Epidermal melanocyte (primary cell): ENCODE data around the gene HENMT1.

ENCODE experiments used
- DNase-seq: peaks from one replicate; pipeline ENCODE4 v3.0.0; 2011; ENCODE audit warnings: low spot score; ENCODE audit not compliant: insufficient read length

HENMT1 gene

DNA sequence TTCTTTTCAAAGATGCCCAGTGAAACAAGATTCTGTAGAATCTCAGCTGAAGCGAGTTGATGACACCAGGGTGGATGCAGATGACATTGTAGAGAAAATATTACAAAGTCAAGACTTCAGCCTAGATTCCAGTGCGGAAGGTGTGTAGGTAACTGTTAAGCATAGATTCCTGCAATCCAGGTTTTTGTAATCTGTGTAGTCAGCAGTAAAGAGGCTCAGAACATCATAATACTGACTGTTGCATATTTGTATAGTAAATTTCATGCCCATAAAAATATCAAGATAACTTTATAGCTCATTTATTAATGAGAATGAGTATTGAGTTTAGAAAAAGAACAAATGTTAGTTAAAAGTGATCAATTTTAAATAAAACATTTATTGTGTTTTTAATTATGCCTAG is 32.2 kb downstream of the HENMT1 start:
- no peak for DNase-seq

DNA sequence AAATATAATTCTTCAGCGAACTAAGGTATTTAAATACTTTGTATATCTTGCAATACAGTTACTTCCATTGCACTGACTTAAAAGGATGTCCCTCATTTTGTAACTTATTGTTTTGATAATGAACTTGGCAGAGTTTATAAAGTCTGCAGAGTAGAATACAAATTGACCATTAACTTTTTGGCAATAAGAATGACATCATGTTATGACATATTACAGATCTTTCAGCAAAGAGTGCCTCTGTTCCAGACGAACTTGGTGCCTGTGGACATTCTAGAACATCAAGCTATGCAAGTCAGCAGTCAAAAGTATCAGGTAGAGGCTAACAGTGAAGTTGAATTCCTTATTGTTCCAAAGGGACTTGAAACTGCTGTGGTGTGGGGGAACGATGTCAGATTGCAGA is 32.9 kb downstream of the HENMT1 start:
- DNase-seq: no peak

DNA sequence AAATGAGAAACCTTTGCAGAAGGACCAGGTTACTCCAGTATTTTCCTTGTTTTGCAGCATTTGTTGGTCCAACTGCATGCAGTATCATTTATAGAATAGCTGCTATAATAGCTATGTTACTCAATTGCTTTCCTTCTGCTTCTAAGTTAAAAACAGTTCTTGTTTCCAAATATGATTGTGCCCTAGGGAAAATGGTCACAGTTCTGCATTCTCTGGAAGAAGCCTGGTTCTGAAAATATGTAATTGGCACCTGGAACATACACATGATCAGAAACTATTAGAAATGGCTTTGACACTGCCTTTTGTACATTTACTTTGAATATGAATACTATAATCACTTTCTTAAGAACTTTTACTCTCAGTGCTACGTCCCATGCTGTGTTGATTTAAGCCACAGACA is 33.6 kb downstream of the HENMT1 start:
- no peak for DNase-seq

DNA sequence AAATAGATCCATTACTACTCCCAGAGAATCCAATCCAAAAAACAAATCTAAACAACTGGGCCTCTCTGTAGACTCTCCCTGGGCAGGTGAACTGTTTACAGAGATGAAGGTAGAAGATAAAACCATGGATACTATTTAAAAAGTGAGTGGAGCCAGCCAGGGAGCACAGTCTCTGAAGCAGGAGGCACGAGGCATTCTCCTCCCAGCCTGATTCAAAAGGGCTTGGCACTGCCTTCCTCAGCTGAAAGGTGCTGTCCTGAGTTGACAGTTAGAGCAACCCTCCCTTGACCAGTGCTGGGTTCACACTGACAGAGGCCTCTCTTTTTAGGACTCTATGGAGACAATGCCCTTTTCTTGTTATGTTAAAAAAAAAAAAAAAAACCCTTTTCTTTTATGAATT is 36.8 kb downstream of the HENMT1 start:
- no peak for DNase-seq

DNA sequence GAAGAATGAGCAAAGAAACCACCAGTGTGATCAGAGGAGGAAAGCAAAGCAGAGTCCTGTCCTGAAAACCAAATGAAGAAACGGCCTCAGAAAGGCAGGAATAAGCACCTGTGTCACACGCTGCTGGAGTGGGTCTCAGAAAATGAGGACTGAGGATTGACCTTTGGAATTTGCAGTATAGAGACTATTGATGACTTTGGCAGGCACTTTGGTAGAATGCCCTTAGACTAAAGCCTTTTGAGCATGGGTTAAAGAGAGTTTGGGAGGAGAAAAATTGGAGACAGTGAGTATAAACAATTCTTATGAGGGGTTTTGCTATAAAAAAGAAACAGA is 43.2 kb downstream of the HENMT1 start:
- DNase-seq: no peak

DNA sequence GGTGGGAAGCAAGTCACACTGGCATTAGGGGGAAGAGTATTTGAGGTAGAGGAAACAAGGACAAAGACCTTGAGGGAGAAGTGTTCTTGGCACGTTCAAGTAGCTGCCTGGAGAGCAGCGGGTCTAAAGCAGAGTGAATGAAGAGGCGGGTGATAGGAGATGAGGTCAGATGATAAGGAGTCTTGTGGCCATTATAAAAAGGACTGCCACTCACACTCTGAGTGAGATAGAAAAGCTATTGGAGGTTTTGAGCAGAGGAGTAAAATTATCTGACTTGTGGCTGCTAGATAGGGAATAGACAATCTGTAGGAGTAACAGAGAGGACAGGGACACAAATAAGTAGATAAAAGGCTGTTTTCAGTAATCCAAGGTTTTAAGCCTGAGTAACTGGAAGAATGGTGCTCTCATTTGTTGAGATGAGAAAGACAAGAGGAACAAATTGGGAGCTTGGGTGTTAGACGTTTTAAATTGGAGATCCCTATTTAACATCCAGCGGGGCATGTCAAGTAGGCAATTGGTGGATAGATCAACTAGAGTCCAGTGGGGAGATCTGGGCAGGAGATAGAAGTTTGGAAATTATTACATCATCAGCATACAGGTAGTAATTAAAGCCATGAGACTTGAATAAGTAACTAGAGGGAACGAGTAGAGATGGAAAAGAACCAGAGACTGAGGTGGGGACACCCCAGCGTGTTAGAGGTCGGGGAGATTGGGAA is 43.7 kb downstream of the HENMT1 start:
- DNase-seq: no peak

DNA sequence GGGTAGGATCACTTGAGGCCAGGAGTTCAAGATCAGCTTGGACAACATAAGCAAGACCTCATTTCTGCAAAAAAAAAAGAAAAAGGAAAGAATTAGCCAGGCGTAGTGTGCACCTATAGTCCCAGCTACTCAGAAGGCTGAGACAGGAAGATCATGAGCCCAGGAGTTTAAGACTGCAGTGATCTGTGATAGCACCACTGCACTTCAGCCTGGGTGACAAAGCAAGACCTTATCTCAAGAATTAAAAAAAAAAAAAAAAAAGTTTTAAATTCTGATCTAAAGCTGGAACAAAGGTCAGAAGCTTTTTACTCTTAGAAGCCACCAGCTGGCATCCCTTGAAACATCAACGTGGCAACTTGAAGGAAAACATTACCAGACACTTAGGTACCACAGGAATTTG is 45.3 kb downstream of the HENMT1 start:
- DNase-seq: no peak

DNA sequence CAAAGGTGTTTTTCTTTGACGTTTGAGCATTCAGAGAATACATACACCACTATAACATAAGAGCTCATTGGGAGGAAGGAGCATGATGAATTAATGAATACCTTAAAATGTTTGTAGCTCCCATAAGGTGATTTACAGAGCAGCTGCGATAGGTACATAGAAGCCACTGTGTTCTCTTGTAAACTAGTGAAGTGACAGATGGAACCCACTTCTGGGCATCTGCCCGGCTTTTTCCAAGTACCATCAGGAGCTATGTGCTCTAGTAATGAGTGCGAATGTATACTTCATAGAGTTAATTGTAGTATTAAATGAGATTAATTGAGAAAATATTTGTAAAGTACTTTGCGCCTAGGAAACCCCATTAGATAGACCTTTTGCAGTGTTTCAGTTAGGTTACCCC is 48.4 kb downstream of the HENMT1 start:
- DNase-seq: no peak

DNA sequence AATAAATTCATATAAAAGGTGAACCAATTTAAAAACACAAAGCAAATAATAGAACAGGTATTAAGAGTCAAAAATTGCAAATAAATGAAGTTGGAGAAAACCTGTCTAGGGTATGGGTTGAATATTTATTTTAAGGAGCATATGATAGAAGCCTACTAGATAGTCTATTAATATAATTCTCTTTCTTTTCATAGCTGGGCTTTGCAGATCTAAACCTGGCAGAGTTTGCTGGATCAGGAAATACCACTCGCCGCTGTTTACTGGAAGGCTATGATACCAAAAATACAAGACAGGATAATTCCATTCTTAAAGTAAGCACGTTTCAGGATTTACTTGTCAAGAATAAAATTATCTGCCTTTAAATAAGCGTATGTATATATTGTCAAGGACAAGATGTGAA is 48.9 kb downstream of the HENMT1 start:
- no peak for DNase-seq

DNA sequence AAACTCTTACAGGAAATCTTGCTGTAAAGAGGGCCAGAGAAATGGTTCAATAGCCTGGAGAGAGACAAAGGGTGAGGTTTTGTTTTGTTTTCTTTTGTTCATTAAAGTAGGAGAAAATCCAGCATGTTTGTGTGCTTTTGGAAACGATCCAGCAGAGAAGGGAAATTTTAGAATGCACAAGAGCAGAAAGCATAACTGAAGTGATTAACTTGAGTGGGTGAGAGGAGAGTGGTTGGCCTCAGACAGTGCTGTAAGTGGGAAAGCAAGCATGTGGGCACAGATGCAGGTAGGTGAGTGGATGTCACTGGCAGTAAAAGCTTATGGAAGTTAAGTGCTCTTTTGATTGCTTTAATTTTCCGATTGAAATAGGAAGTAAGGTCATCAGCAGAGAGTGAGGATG is 50.8 kb downstream of the HENMT1 start:
- no peak for DNase-seq

DNA sequence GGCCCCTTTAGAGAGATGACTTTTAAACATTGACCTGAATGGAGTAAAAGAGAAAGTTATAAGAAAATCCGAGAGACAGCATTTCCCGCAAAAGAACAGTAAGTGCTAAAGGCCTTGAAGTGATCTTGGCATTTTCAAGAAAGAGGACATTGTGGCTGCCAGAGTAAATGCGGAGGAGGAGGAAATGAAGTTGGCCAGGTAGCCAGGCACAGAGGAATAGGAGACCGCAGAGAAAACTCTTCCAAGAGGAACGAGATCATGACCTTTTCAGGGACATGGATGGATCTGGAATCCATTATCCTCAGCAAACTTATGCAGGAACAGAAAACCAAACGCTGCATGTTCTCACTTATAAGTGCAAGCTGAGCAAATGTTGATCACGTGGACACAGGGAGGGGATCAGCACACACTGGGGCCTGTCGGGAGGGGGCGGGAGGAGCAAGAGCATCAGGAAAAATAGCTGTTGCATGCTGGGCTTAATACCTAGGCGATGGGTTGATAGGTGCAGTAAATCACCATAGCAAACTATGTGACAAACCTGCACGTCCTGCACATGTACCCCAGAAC is 51.3 kb downstream of the HENMT1 start:
- no peak for DNase-seq

DNA sequence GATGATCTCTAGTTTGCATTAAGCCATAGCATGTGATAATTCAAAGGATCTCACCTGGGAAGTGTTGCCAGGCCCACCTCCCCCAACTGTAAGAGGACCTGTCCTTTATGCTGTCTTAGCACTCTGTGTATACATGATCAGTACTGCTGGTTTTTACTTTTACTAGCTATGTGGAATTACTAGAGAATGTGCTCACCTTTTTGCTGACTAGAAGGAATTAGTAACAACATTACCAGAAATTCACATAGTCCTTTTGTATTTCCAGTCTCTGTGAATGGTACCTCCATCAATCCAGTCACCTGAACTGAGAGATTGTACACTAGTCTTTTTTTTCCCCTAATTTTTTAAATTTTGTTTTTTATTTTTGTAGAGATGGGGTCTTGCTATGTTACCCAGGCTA is 54.4 kb downstream of the HENMT1 start:
- DNase-seq: no peak

DNA sequence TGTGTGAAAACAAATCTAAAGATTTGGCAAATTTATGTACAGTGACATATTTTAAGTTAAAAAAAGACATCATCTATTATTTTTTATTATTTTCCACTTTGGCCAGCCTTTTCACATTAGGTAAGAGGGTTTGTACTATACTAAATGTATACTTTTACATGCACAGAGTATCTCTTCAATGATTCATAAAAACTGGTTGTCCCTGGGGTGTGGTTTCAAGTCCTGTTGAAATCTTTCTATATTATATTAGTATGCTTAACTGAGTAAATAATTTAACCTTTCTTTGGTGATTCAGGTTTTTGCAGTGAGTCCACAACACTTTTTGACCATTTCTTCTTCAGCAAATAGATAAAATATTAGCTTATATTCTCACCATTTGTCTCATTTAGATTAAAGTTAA is 55.3 kb downstream of the HENMT1 start:
- no peak for DNase-seq

DNA sequence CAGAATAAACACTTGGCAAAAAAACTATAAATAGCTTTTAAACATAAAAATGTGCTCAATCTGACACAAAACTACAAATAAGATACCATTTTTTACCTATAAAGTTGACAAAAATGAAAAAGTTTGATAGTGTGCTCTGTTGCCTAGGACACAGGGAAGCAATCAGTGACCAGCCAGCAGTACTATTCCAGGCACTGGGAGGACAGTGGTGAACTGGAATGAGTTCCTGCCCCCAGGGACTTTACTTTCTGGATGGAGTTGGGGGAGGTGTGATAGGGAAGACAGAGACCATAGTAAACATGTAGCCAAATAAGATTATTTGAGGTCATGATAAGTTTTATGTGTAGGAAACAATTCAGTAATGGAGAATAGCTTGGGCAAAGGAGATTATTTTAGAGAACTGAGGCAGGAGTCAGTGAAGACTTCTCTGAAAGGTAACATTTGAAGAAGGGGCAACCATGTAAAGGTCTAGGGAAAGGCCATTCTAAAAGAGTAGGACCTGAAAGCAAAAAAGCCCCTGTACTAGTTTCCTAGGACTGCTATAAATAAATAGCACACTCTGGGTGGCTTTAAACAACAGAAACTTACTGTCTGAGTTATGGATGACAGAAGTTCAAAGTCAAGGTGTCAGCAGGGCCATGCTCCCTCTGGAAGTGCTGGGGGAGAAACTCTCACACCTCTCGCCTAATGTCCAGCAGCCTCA is 59.0 kb downstream of the HENMT1 start:
- no peak for DNase-seq

DNA sequence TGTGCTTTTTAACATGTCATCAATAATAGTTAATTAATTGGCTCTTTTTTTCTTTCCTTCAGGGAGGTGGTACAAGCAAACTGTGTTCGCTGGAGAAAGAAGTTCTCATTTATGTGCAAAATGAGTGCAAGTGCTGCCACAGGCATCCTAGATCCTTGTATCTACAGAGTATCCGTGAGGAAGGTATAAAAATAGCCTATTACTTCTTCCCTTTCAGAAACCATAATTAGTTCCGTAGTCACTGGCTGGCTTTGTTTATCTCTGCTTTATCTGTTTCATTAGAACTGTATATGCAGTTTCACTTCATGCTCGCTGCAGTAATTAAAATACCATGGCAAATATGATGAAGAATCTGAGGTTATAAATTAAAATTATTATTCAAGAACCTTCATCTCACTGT is 60.4 kb downstream of the HENMT1 start:
- DNase-seq: no peak

DNA sequence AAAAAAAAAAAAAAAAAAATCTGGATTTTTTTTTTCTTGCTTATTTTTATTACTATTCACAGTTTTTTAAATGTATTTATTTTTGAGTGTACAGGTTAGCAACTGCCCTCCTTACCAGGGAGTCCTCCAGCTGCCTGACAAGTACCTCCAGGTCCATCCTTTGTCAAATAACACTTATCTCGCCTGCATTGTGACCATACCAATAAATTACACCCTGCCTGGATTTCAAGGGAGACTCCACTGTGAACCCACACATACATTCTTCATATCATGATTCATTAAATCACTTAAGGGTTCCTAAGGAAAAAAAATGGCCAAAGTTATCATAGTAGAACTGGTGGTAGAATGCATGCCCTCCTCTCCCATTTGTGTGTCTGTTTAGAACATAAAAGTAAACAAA is 62.6 kb downstream of the HENMT1 start:
- no peak for DNase-seq
